Renal pelvis (tissue), 4 donors: ENCODE data around the gene SF3A1. TPM values are rescaled to one million over a fixed set of nuclear protein-coding genes. Genes with fewer than 3 reads are reported as not detected.
A peak's percentile ranks its signal among the peaks of the same experiment; 100 is the strongest.

Experiments used
- DNase-seq: peaks from one replicate; pipeline ENCODE4 v3.0.0-alpha.2; 2013
- polyA plus RNA-seq, 3 donors: library from polyadenylated mRNA; unstranded; fragments of 120-200 nt; gene quantifications; one replicate each; pipeline ENCODE4 v1.2.1, GENCODE V29; 2013; ENCODE audit not compliant: insufficient read length in 3 of 3

Gene SF3A1
- polyA plus RNA-seq, 3 donors: 144 to 175 (median 162) TPM

DNA sequence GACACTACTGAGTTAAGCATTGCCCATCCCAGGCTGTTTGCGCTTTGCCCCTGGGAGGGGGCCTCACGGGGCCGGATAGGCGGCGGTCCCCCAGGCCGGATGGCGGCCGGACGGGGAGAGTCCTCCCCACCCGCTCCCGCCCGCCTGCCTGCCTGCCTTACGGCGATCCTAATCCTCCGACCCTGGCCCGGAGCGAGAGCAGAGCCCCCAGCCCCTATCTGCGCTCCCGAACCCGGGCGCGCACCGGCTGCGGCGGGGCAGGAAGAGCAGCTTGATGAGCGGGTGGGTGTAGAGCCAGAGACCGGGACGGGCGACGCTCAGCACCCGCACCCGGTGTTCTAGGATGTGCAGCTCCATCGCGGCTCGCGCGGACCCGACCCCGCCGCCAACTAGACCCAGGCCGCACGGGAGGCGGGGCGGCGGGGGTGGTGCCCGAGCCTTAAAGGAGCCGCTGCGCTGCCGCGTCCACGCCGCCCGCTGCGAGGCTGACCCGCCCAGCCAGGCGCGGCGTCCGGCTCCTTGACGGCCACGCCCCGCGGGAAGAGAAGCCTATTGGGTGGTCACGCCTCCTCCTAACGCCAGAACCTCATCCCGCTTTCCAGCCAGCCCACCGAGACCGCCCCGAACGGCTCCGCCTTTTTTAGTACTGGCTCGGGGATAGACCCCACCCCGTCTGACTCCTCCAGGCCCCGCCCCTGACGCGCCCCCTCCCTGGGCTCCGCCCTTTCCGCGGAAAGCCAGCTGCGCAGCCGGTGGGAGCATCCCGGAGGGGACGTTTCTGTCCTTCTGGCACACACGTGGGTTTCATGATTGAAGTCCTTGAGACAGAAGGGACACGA lies 67.3 kb downstream of the SF3A1 start, which contains the start of gene CASTOR1:
Gene CASTOR1, minus strand, starts transcription at position 365 of the 839 bp plus-strand sequence. Its CDS starts 8 bp downstream, at position 357.
- peak; percentile 98 for DNase-seq

DNA sequence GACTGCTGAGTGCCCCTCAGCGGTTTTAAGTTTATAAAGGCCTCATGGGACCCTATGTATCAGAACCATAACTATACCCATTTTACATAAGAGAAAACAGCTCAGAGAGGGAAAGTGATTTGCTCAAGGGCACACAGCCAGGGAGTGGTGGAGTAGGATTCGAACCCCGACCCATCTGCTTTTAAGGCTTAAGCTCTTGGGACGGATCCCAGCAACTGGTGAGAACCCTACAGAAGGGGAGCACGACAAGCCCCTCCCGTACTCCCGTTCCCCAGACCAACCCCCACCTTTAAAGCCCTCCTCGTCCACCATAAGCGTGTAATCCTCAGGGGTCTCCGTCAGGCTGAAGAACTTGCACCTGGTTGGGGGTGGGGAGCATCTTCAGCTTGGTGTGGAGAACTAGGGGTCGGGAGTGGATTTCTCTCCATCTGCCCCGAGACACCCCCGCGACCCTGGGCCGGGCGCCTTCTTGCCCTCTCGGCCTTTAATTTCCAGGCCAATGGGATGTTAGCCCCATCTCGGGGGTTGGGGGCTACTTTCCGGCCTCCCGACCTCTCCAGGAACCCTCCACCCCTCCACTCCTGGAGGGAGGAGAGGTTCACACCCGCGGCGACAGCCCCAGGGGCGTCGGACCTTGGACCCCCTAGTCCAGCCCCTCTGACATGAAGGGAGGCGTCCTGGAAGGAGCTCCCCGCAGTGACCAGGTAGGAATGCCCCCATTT lies 68.1 kb downstream of the SF3A1 start:
- no peak for DNase-seq

DNA sequence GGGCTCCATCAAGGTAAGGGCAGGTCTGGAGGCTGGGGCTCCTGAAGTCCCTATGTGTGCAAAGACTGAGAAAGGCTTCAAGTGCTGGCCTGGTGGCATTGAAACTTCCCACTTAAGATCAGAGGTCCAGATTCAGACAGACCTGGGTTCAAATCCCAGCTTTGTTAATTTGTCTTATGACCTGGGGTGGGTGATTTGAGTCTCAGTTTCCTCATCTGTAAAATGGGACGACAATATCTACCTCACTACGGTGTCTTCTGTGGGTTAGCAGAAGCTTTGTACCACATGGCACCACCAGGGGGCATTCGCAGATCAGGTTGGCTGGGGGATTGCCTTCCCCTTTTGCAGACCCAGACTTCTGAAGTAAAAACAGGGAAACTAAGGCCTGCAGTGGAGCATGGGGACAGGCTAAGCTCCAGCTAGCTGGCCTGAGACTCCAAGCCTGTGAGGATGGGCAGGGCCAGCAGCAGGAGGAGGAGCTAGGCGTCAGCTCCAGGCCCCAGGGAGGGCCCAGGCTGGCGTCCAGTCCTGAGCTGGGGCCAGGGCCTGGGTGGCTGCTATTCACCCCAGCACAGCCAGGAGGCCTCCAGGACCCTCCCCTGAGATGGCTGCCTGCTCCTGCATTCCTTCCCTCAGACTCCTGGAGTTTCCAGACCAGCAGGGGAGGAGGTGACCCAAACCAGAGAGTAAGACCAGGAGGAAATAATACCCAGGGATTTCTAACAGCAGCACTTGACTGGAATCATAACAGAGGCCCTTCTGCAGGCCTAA lies 68.9 kb downstream of the SF3A1 start:
- DNase-seq: peak; percentile 80

DNA sequence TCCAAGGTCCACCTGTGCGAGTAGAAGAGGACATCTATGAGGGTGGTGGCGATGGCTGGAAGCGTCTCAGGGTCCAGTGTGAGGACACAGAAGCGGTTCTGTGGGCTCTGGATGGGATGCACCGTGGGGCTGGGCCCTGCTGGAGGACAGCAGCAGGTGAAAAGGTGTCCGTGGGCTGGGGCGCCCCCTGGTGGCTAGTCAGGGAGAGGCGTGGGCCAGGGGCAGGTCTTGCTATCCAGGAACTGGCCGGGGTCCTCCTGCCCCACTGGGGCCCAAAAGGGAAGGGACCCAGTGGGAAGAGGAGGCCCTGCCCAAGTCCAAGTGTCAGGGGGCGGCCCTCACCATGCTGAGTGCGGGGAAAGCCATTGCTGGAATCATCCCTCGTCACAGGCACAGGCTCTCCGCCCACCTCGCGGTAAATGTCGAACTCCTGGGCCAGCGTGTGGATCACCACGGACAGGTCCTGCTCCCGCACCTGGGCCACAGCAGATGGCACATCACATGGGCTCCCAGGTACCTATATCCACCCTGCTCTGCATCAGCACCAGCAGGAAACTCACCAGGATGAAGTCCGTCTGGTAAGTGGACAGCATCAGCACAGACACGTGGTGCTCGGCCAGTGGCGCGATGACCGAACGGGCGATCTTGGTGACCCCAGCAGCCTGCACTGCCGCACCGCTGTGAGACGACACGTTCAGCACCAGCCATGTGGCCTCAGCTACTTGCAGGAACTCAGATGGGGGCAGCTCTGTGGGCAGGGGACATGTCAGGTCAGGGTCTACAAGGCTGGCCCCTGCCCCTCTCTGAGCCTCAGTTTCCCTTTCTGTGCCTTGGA lies 69.7 kb downstream of the SF3A1 start:
- no peak for DNase-seq

DNA sequence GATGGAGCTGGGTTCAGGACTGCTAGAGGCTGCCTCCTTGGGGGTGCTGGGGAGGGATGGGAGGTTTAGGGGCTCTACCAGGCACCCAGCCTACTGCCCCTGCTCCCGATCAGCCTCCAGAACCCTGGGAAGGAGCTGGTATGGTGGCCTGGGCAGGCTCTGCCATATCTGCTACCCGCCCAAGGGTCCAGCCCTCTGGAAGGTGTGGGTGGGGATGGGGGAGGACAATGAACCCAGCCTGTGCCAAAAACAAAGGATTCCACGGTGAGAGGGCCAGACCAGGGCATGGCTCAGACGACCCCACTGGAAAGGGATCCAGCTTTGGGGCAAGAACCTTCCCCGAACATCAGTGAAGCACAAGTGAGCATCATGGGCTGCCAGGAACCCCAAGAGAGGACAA lies 70.4 kb downstream of the SF3A1 start:
- DNase-seq: no peak

DNA sequence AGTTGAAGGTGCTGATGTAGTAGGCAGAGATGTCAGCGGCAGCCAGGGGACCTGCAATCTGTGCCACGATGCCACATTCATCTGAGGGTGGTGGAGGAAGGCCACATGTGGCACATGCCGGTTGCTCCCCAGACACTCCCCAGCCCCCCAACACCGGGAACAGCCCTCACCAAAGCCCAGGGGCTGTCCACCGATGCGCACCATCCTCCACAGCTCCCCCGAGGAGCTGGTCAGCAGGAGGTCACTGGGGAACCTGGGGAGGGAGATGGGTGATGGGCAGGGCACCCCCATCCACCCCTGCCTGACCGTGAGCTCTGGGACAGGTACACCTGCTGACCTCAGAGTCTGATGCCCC lies 70.9 kb downstream of the SF3A1 start:
- no peak for DNase-seq

DNA sequence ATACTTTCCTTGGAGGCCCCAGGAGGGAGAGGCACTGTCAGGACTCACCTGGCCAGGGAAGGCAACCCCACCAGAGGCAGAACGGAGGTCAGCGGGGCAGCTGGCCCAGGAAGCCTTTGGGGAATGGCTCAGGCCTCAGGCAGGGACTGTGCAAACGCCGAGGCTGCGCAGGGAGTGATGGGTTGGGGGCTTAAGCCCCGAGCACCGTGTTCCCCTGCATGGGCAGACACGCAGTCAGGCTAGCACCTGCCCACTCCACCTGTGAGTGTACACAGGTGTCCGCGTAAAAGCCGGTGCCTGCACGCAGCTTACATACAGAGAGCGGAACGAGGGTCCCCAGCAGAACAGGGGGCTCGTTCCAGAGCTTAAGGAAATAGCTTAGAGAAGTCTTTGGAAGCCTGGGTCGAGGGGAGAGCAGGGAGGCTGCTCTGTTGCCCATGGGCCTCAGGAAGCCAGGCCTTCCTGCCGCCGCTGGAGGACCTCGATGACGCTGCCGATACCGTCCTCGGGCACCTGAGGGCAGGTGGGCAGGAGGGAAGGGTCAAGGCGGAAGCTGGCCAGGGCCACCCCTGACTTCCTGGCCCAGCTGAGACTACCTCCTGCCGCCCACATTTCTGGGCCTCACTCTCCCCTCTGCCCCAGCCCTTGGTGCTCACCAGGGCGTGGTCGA lies 71.4 kb downstream of the SF3A1 start:
- no peak for DNase-seq

DNA sequence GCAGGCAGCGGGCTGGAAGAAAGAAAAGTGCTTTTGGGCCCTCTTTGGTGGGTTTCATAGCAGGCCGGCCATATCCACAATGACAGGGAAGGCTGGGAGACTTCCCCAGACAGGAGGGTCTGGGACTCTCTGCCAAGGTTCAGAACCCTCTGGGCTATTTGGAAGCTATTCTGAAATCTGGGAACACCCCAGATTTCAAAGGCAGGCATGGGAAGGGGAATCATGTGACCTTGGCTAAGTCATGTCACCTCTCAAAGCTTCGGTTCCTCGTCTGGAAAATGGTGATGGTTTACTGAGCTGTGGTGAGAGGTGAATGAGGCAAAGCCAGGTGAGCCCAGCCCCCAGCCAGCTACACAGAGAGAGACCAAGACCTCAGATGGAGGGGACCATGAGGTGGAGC lies 72.0 kb downstream of the SF3A1 start:
- DNase-seq: no peak

DNA sequence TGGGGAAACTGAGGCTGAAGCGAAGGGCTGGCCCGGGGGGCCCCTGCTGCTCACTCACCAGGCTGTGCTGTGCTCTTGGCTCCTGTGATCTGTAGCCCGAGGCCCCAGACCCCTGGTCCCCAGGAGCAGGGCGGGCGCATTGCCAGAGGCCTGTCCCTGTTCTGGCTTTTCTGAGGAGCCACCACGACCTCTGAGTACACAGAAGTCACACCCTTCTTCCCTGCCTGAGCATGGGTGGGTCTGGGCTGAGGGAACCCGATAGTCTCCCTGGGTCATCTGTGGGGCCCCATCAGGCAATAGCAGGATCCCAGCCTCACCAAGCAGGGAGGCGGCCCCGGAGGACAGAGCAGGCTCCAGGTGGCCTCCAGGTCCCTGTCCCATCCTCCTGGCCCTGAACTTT lies 72.5 kb downstream of the SF3A1 start:
- DNase-seq: no peak

DNA sequence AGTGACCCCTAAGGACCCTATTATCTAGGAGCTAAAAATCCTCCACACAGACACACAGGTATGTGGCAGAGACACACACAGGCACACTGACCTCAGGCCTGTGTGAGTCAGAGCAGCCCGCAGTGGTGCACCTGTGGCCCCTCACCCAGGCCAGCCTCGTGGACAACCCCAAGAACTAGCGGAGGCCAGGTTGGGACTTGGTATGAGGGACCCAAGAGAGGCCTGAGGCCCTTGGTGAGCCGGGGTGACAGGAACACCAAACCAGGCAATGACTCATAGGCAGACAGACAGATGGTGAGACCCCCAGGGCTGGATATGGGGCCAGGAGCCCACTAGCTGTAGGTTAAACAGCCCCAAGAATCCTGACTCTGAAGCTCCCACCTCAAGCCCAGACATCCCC lies 73.4 kb downstream of the SF3A1 start:
- DNase-seq: no peak

DNA sequence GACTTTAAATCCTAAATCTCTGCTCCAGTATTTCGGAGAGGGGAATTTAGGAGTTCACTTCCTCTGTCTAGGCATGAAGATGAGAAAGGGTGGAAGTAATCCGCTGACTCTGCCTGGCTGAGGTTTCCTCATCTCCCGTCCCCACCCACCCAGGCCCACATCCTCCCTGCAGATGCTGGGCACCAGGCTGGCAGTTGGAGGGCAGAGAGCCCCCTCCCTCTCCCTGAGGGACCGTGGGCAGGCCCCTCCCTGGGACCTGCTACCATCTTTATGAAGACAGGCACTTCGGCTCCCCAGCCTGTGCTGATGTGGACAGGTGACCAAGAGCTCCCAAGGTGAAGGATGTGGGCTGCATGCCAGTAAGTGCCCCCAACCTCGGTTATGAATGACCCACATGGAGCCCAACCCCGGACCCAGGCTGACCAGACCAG lies 74.1 kb downstream of the SF3A1 start:
- DNase-seq: no peak

Other genes with a start within 250 kb of the SF3A1 start
- 1 to 10 TPM; 2.2 to 3.4 (median 3.0) TPM for gene LIF, start 110.1 kb downstream of the SF3A1 start, polyA plus RNA-seq
- under 1 TPM in 1 of 3 donors, not detected in 2; 0.04 TPM for gene OSM, start 90.0 kb downstream of the SF3A1 start, polyA plus RNA-seq
- 10 to 100 TPM; 12.9 to 14.5 (median 13.2) TPM for gene CASTOR1, start 67.4 kb downstream of the SF3A1 start, polyA plus RNA-seq
- 10 to 100 TPM; 15.1 to 20.3 (median 18.0) TPM for gene TBC1D10A, start 30.0 kb downstream of the SF3A1 start, polyA plus RNA-seq
- gene CCDC157, start 113 bp upstream of the SF3A1 start, polyA plus RNA-seq: 1 to 10 TPM; 6.6 to 8.9 (median 7.5) TPM
- 10 to 100 TPM; 22.6 to 27.0 (median 24.2) TPM for gene RNF215, start 30.5 kb upstream of the SF3A1 start, polyA plus RNA-seq
- 1 to 10 TPM; 6.0 to 8.1 (median 7.4) TPM for gene SEC14L2, start 40.1 kb upstream of the SF3A1 start, polyA plus RNA-seq
- 10 to 100 TPM; 12.0 to 15.6 (median 13.8) TPM for gene MTFP1, start 68.9 kb upstream of the SF3A1 start, polyA plus RNA-seq
- gene SEC14L3, start 115.1 kb upstream of the SF3A1 start, polyA plus RNA-seq: under 1 TPM in 1 of 3 donors, not detected in 2; 0.13 TPM
- 1 to 10 TPM in 1 of 3 donors, under 1 TPM in 2; 0.54 to 1.2 (median 0.58) TPM for gene SEC14L4, start 148.8 kb upstream of the SF3A1 start, polyA plus RNA-seq
- 10 to 100 TPM in 2 of 3 donors, 1 to 10 TPM in 1; 7.8 to 16.3 (median 11.0) TPM for gene SEC14L6, start 189.8 kb upstream of the SF3A1 start, polyA plus RNA-seq
- gene GAL3ST1, start 217.8 kb upstream of the SF3A1 start, polyA plus RNA-seq: 10 to 100 TPM; 28.5 to 44.6 (median 36.9) TPM
- gene PES1, start 235.0 kb upstream of the SF3A1 start, polyA plus RNA-seq: 10 to 100 TPM; 74.3 to 88.6 (median 81.8) TPM